Ectodermal cell (in vitro differentiated cells): ENCODE results near the gene STAMBP.
"Not testable (repeated sequence)": the region's sequence is repeated elsewhere in the genome, so short reads cannot be mapped to it uniquely, and the experiment has no call there.

ENCODE experiments used
- H3K27ac ChIP-seq: 2 replicates; pipeline ENCODE4 v1.7.0; 2013; ENCODE audit warnings: mild to moderate bottlenecking, low read depth, low read length; ENCODE audit not compliant: insufficient read depth, poor library complexity, severe bottlenecking
- H3K27me3 ChIP-seq: 2 replicates; pipeline ENCODE4 v1.7.0; 2013; ENCODE audit warnings: mild to moderate bottlenecking, low read length; ENCODE audit not compliant: insufficient read depth, control insufficient read depth, poor library complexity, severe bottlenecking
- H3K36me3 ChIP-seq: one replicate; pipeline ENCODE4 v1.7.0; 2013; ENCODE audit warnings: low read length; ENCODE audit not compliant: control insufficient read depth, insufficient read depth
- H3K4me1 ChIP-seq: one replicate; pipeline ENCODE4 v1.7.0; 2013; ENCODE audit warnings: low read length; ENCODE audit not compliant: control insufficient read depth, insufficient read depth
- H3K4me3 ChIP-seq: 2 replicates; pipeline ENCODE4 v1.7.0; 2013; ENCODE audit warnings: low read depth, low read length, control low read depth; ENCODE audit not compliant: insufficient read depth
- H3K9me3 ChIP-seq: 2 replicates; pipeline ENCODE4 v1.7.0; 2013; ENCODE audit warnings: mild to moderate bottlenecking, low read length, moderate library complexity; ENCODE audit not compliant: control insufficient read depth
- WGBS, 2 experiments: methylation state at CpG; one replicate each; pipeline ENCODE4 v1.1.7; 2013; ENCODE audit warnings: missing lambda C conversion rate in 2 of 2; 5-methylcytosine and 5-hydroxymethylcytosine counted together

Gene STAMBP

GRCh38 chr2:73894877-73895276 lies 66.1 kb downstream of the STAMBP start:
- Histone ChIP-seq H3K36me3 (no peaks in the 10 kb centered on the region), H3K4me1 (peaks cover 4% of the 10 kb centered on the region), H3K4me3 (no peak overlapping the region), H3K27ac (no peak overlapping the region), H3K27me3 (no peaks in the 10 kb centered on the region), H3K9me3 (no peaks in the 10 kb centered on the region)
- 94 to 96% methylated on average over 6 of the region's 6 CpGs for WGBS, 2 experiments

GRCh38 chr2:73895473-73895872 lies 66.7 kb downstream of the STAMBP start:
- 84 to 93% methylated on average over 5 to 9 of the region's 9 CpGs for WGBS, 2 experiments
- H3K4me3 ChIP-seq: no peak overlapping the region
- no peaks in the 10 kb centered on the region for H3K9me3 ChIP-seq
- H3K4me1 ChIP-seq: peaks cover 4% of the 10 kb centered on the region
- no peaks in the 10 kb centered on the region for H3K27me3 ChIP-seq
- no peaks in the 10 kb centered on the region for H3K36me3 ChIP-seq
- H3K27ac ChIP-seq: no peak overlapping the region

GRCh38 chr2:73896362-73897239 lies 67.8 kb downstream of the STAMBP start:
- Histone ChIP-seq H3K36me3 (no peaks in the 10 kb centered on the region), H3K9me3 (no peaks in the 10 kb centered on the region), H3K27ac (no peak overlapping the region), H3K27me3 (no peaks in the 10 kb centered on the region), H3K4me3 (no peak overlapping the region), H3K4me1 (peaks cover 4% of the 10 kb centered on the region)
- 71 to 74% methylated on average over 15 of the region's 15 CpGs for WGBS, 2 experiments

GRCh38 chr2:73897240-73897583 lies 68.5 kb downstream of the STAMBP start:
- Histone ChIP-seq H3K36me3 (no peaks in the 10 kb centered on the region), H3K4me3 (no peak overlapping the region), H3K27me3 (peaks cover 2% of the 10 kb centered on the region), H3K27ac (no peak overlapping the region), H3K4me1 (peaks cover 4% of the 10 kb centered on the region), H3K9me3 (no peaks in the 10 kb centered on the region)
- 48 to 56% methylated on average over 4 of the region's 4 CpGs for WGBS, 2 experiments

GRCh38 chr2:73897934-73898333 lies 69.2 kb downstream of the STAMBP start:
- 77 to 78% methylated on average over 6 of the region's 6 CpGs for WGBS, 2 experiments
- H3K4me1 ChIP-seq: peaks cover 4% of the 10 kb centered on the region
- H3K27me3 ChIP-seq: peaks cover 3% of the 10 kb centered on the region
- H3K36me3 ChIP-seq: no peaks in the 10 kb centered on the region
- no peaks in the 10 kb centered on the region for H3K9me3 ChIP-seq
- no peak overlapping the region for H3K4me3 ChIP-seq
- H3K27ac ChIP-seq: no peak overlapping the region

- Histone ChIP-seq H3K27me3 (peaks cover 3% of the 10 kb centered on the region), H3K4me3 (no peak overlapping the region), H3K27ac (no peak overlapping the region), H3K36me3 (no peaks in the 10 kb centered on the region), H3K4me1 (peaks cover 4% of the 10 kb centered on the region), H3K9me3 (no peaks in the 10 kb centered on the region)
- 93% methylated on average over 8 of the region's 8 CpGs for WGBS, 2 experiments
Measured at GRCh38 chr2:73899801-73900336, 71.1 kb downstream of the STAMBP start.

GRCh38 chr2:73901143-73901542 lies 72.4 kb downstream of the STAMBP start:
- Histone ChIP-seq H3K27ac (no peak overlapping the region), H3K27me3 (peaks cover 3% of the 10 kb centered on the region), H3K4me3 (no peak overlapping the region), H3K9me3 (no peaks in the 10 kb centered on the region), H3K36me3 (no peaks in the 10 kb centered on the region), H3K4me1 (peaks cover 4% of the 10 kb centered on the region)
- WGBS, 2 experiments: 81 to 93% methylated on average over 9 to 10 of the region's 10 CpGs

GRCh38 chr2:73902284-73902683 lies 73.5 kb downstream of the STAMBP start:
- peaks cover 3% of the 10 kb centered on the region for H3K27me3 ChIP-seq
- H3K4me1 ChIP-seq: no peaks in the 10 kb centered on the region
- H3K36me3 ChIP-seq: no peaks in the 10 kb centered on the region
- 86 to 91% methylated on average over 4 of the region's 4 CpGs for WGBS, 2 experiments
- H3K4me3 ChIP-seq: no peak overlapping the region
- H3K27ac ChIP-seq: no peak overlapping the region
- H3K9me3 ChIP-seq: no peaks in the 10 kb centered on the region

GRCh38 chr2:73903313-73903712 lies 74.6 kb downstream of the STAMBP start:
- Histone ChIP-seq H3K27ac (no peak overlapping the region), H3K27me3 (peaks cover 3% of the 10 kb centered on the region), H3K9me3 (no peaks in the 10 kb centered on the region), H3K36me3 (no peaks in the 10 kb centered on the region), H3K4me3 (no peak overlapping the region), H3K4me1 (no peaks in the 10 kb centered on the region)
- 80 to 92% methylated on average over 4 of the region's 4 CpGs for WGBS, 2 experiments

- 90 to 93% methylated on average over 3 to 4 of the region's 5 CpGs for WGBS, 2 experiments
- H3K27ac ChIP-seq, H3K9me3 ChIP-seq, H3K36me3 ChIP-seq, H3K27me3 ChIP-seq, H3K4me3 ChIP-seq, H3K4me1 ChIP-seq: not testable (repeated sequence)
Measured at GRCh38 chr2:73903949-73904613, 75.3 kb downstream of the STAMBP start.
